Measurements from ENCODE around the gene HDAC10.

The HDAC10 gene

GRCh38 chr22:50270666-50271394 is 19.8 kb upstream of the HDAC10 start:
- no peak for DNase-seq (ENCODE audit: low read depth, low spot score)

DNA sequence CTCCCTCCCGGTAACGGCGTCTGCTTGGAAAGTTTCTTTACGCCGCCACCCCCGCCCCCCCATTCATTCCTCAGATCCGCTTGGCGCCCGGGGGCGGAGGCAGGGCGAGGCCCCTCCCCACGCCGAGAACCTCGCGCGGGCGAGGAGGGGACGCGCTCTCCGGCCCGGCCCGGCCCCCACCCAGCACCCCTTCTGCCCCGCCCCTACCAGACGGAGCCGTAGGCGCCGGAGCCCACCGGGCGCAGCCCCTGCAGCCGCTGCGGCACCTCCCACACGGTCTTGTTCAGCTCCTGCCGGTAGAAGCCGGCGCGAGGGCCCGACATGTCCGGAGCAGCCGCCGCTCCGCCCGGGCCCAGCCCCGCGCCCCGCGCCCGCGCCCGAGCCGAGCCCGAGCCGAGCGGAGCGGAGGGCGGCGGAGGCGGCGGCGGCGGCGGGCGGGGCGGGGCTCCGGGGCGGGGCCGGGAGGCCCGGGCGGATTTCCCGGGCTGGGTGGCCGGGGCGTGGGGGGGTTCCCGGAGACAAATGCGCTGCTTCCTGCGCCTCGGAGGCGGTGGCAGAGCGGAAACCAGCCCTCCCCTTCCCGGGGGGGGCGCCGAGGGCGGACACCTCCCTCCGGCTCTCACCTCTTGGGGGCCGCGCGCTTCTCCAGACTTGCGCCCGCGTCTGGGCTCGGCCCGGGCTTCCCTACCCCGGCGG is 19.1 kb upstream of the HDAC10 start, which contains the start of gene MAPK11:
Gene MAPK11 (minus strand): TSS at position 411 of the 696 bp plus-strand sequence. CDS start 88 bp downstream, at position 323.
- DNase-seq (ENCODE audit: low read depth, low spot score), result no peak

DNA sequence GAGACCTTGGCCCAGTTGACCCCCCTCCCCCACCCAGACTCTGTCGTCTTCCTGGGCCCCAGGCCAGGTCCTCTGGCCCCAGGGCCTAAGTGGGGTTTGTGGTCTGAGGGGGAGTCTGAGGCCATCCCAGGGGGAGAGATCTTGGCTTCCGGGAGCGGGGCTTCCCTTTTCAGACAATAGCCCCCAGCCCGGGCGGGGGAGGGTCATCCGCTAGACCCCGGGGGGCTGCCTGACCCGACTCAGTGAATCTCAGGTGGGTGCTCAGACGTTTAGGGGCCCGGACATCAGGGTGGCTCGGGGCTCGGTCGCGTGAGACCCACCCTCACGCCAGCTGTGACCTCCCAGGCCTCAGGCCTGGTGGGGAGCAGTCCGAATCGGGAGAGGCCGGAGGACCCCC is 18.5 kb upstream of the HDAC10 start:
- no peak for DNase-seq (ENCODE audit: low read depth, low spot score)

DNA sequence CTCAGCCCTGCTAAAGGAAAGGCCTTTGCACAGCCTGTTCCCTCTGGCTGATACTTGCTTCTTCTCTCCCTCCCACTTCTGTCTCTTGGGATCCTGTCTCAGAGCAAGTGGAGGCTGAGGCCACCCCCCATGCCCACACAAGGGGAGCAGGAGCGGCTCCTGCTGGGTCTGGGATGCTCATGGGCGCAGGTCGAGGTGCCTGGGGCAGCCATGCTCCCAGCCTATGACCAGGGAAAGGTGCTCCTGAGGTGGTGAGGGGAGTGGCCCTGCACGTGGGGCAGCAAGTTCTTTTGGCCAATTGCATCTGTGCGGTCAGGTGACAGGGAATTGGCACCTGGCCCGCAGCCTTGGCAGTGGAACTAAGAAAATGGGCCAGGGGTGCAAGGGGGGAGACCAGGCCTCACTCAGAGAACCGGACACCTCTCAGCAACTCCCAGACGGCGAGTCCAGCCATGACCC is 17.6 kb upstream of the HDAC10 start:
- no peak for DNase-seq (ENCODE audit: low read depth, low spot score)

GRCh38 chr22:50267591-50268390 is 16.7 kb upstream of the HDAC10 start:
- no peak for DNase-seq (ENCODE audit: low read depth, low spot score)

GRCh38 chr22:50266994-50267393 is 15.9 kb upstream of the HDAC10 start:
- no peak for DNase-seq (ENCODE audit: low read depth, low spot score)

- no peak for DNase-seq (ENCODE audit: low read depth, low spot score)
Measured at GRCh38 chr22:50264946-50265669, 14.0 kb upstream of the HDAC10 start.

DNA sequence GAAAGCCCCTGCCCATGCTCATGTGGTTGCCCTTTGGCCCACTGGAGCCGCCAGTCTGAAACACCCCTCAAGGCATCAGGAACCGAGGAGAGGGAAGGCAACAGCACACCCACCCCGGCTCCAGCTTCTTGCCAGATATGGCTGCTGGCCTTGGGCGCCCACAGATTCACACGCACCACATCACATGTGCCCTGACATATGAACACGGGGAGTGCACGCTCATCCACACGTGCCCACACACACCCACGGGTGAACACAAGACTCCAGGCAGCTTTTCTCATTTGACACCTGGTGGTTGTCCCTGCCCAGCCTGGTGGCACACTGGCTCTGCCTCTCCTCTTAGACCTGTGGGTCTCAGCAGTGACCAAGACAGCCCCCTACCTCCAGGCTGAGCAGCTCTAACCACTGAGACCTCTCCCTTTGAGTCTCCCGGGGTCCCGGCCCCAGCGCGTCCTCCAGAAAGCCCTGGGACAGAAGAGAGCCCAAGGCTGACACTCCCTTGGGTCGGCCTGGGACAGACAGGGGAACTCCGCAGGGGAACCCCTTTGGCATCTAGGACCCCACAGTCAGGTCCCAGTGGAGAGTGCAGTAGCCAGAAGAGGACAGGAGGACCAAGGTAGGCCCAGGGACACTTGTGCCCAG is 13.2 kb upstream of the HDAC10 start:
- no peak for DNase-seq (ENCODE audit: low read depth, low spot score)

DNA sequence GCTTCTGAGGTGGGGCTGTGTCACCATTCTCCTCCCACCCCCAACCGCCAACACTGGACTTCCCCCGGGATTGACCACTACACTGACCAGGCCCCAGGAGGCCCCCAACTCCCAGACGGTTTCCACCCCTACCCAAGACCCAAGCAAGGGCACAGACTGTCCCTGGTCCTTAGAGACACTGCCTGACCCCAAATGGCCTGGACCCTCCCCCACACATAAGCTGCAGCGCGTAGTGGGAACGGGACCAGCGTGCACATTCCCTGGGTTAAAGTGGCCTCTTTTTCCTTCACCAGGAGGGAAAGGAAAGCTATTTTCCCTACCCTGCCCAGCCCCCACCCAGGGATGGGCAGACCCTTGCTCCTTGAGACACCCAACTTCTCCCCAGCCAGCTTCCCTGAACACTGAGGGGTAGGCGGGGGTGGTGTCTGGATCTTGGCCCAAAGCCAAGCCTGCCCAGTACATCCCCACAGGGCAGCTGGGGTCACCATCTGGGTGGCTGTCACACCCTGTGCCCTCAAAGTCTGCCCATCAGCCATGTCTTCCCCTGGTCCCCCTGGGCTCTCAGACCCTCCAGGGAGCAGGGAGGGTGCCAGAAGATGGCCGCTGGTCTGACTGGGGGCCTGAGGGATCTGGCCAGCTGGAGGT is 12.0 kb upstream of the HDAC10 start:
- no peak for DNase-seq (ENCODE audit: low read depth, low spot score)

DNA sequence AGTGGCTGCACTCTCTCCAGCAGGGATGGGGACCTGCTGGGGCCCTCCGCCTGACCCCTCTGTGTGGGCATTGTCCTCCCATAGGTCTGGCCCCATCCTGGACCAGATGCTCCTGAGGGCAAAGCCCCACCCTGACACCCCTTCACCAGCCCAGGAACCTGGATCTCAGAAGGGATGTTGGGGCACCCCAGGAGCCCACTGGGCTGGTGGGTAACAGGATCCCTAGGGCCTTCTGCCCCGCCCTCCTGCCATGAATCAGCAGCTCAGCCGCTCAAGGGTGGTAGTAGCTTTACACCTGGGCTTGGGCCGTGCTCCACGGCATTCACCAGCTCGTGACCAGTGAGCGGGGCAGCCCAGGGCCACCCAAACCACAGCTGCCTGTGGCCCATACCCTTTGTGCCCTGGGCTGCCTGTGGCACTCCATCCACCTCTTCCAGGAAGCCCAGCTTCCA is 11.4 kb upstream of the HDAC10 start:
- DNase-seq (ENCODE audit: low read depth, low spot score), result no peak

- DNase-seq (ENCODE audit: low read depth, low spot score), result no peak
Measured at GRCh38 chr22:50261615-50262459, 10.8 kb upstream of the HDAC10 start, which contains the start of gene MAPK12. Gene MAPK12 (minus strand): TSS chr22:50261683. CDS start chr22:50261509, 174 bp downstream.

- no peak for DNase-seq (ENCODE audit: low read depth, low spot score)
Measured at GRCh38 chr22:50260801-50261614, 9.9 kb upstream of the HDAC10 start.

DNA sequence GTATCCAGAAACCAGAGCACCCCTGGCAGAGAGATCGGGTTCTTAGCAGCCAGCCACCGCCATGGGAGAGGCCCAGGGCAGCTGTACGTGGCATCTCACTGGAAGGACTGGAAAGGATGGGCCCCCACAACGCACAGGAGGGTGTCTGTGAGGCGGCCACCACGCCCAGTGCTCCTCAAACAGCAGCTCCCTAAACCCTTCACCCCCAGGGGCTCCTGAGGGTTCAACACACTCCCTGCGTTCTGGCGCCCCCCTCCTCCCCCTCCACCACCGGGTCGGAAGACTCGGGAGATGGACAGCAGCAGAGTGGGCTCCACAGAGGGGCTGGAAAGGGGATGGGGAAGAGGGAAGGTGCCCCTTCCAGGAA is 9.4 kb upstream of the HDAC10 start:
- DNase-seq (ENCODE audit: low read depth, low spot score), result no peak

- DNase-seq (ENCODE audit: low read depth, low spot score), result no peak
Measured at GRCh38 chr22:50259302-50259701, 8.2 kb upstream of the HDAC10 start.

DNA sequence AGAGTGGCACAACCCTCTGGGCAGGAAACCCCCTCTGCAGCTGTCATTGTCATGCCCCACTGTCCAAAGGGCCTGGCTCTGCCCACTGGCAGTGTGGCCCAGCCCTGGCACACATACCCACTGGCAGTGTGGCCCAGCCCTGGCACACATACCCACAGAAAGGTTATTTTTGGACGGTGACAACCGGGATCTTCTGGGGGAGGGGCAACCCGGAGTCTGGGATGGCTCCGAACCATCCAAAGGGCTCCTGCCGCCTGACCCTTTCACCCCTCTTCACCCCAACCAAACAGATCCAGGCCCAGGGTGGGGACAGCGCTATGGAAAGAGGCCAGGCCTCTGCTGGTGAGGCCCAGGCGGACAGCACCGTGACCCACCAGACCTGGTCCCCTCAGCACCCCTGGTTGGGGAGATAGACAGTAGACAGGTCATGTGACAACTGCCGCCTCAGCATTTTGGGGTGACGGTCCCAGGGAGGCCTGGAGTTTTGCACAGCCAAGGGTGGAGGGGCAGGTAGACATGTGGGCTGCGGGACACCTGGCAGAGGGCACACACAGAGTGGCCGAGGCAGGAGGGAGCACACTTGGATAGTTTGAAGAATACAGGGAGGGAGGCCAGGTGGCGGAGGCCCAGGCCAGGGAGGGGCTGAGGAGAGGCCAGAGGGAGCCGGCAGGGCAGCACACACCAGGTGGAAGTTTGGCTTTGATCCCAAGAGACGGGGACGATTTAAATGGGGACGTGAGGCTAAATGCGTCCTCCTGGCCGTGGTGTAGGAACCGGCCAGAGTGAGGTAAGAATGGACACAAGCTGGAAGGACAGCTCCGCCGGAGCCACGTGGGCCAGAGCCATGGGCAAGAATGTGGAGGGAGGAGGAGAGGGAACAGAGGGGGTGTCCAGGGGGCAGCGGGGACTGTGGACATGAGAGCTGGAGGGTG is 7.6 kb upstream of the HDAC10 start:
- DNase-seq (ENCODE audit: low read depth, low spot score), result no peak

DNA sequence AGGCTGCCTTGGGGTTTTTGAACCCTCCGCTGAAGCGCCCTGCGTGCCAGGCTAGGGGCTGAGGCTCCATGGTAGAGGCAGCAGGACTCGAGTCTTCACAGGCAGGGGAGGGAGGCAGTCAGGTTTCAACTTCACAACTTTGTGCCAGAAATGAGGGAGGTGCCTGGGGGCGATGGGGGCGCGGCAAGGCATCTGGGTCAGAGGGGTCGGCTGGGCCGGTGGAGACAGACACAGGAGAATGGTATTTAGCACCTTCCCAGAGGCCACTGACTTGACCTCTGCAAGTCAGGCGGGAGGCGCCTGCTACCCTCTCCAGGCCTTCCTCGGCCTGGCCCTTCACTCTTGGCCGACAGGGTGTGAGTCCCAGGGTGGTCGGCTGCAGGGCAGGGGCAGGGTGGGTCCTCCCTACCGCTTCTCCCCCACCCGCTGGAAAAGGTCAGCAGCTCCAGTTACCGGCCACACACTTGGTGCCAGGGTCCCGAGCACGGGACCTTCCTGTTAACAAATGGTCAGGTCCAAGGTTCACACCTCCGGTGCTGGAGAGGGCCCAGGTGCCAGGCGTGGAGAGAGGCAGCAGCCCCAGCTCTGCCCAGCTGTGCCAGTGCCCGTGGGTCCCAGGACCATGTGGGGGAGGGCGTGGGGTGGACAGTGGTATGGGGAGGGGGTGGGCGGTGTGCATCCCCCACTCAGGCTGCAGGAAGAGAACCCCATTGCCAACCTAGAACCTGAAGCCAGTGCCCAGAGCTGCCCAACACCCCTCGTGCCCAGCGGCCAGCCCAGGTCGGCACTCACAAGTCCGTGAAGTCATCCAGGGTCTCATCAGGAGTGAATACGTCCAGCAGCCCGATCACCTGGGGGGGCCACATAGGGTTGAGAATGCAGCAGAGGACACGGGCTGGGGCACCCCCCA is 6.6 kb upstream of the HDAC10 start:
- no peak for DNase-seq (ENCODE audit: low read depth, low spot score)

Measured in brain pericyte (primary cell).